Measurements from ENCODE around the gene PCDH7. TPM values are rescaled to one million over a fixed set of nuclear protein-coding genes. Genes with fewer than 3 reads are reported as not detected.

PCDH7 gene
- total RNA-seq, 1 donor from 2014 or later: 8.0 TPM

GRCh38 chr4:30763321-30763727, 43.2 kb downstream of the PCDH7 start:
- H3K4me3 Mint-ChIP-seq: no peak overlapping the region
- DNase-seq (ENCODE audit: low read depth, low spot score): no peak
- no peak overlapping the region for H3K27ac Mint-ChIP-seq (ENCODE audit: unreplicated experiment)
- TF ChIP-seq CTCF (conservative IDR thresholded peaks at IDR 0.05): no peak
- H3K36me3 Mint-ChIP-seq (ENCODE audit: low read depth): no peaks in the 10 kb centered on the region
- H3K4me1 Mint-ChIP-seq: no peaks in the 10 kb centered on the region
- no peaks in the 10 kb centered on the region for H3K27me3 Mint-ChIP-seq (ENCODE audit: low read depth)
- no peaks in the 10 kb centered on the region for H3K9me3 Mint-ChIP-seq

GRCh38 chr4:30765022-30765421, 44.9 kb downstream of the PCDH7 start:
- TF ChIP-seq CTCF (conservative IDR thresholded peaks at IDR 0.05): no peak
- no peak overlapping the region for H3K27ac Mint-ChIP-seq (ENCODE audit: unreplicated experiment)
- no peaks in the 10 kb centered on the region for H3K9me3 Mint-ChIP-seq
- H3K27me3 Mint-ChIP-seq (ENCODE audit: low read depth): no peaks in the 10 kb centered on the region
- H3K36me3 Mint-ChIP-seq (ENCODE audit: low read depth): no peaks in the 10 kb centered on the region
- DNase-seq (ENCODE audit: low read depth, low spot score): no peak
- H3K4me3 Mint-ChIP-seq: no peak overlapping the region
- H3K4me1 Mint-ChIP-seq: no peaks in the 10 kb centered on the region

- H3K27ac Mint-ChIP-seq (ENCODE audit: unreplicated experiment): no peak overlapping the region
- H3K36me3 Mint-ChIP-seq (ENCODE audit: low read depth): no peaks in the 10 kb centered on the region
- H3K4me1 Mint-ChIP-seq: no peaks in the 10 kb centered on the region
- DNase-seq (ENCODE audit: low read depth, low spot score): no peak
- no peaks in the 10 kb centered on the region for H3K9me3 Mint-ChIP-seq
- TF ChIP-seq CTCF (conservative IDR thresholded peaks at IDR 0.05): no peak
- no peaks in the 10 kb centered on the region for H3K27me3 Mint-ChIP-seq (ENCODE audit: low read depth)
- H3K4me3 Mint-ChIP-seq: no peak overlapping the region
These were observed 47.1 kb downstream of the PCDH7 start for GRCh38 chr4:30767147-30767845.

GRCh38 chr4:30768277-30768676, 48.1 kb downstream of the PCDH7 start:
- H3K4me3 Mint-ChIP-seq: no peak overlapping the region
- H3K27ac Mint-ChIP-seq (ENCODE audit: unreplicated experiment): no peak overlapping the region
- H3K36me3 Mint-ChIP-seq (ENCODE audit: low read depth): no peaks in the 10 kb centered on the region
- TF ChIP-seq CTCF (conservative IDR thresholded peaks at IDR 0.05): no peak
- H3K9me3 Mint-ChIP-seq: no peaks in the 10 kb centered on the region
- H3K27me3 Mint-ChIP-seq (ENCODE audit: low read depth): no peaks in the 10 kb centered on the region
- H3K4me1 Mint-ChIP-seq: no peaks in the 10 kb centered on the region
- DNase-seq (ENCODE audit: low read depth, low spot score): no peak

GRCh38 chr4:30769093-30769492, 48.9 kb downstream of the PCDH7 start:
- no peak for TF ChIP-seq CTCF (conservative IDR thresholded peaks at IDR 0.05)
- Mint-ChIP-seq H3K4me3 (no peak overlapping the region), H3K27ac (ENCODE audit: unreplicated experiment) (no peak overlapping the region), H3K9me3 (no peaks in the 10 kb centered on the region), H3K27me3 (ENCODE audit: low read depth) (no peaks in the 10 kb centered on the region), H3K4me1 (no peaks in the 10 kb centered on the region), H3K36me3 (ENCODE audit: low read depth) (no peaks in the 10 kb centered on the region)
- no peak for DNase-seq (ENCODE audit: low read depth, low spot score)

All from neural crest cell (in vitro differentiated cells).